Right lobe of liver (tissue), 4 donors: ENCODE measurements around the gene NCEH1.

Source experiments
- CTCF ChIP-seq, 4 donors: fragments of 200-600 bp in 3 of 4; fragments of 450-650 bp in 1 of 4; IDR thresholded peaks; one replicate each; pipeline versions ENCODE4 v1.5.1 to v1.8.0; 2016 to 2022; ENCODE audit warnings: antibody characterized with exemption in 4 of 4, mild to moderate bottlenecking in 2 of 4
- POLR2A ChIP-seq: fragments of 450-650 bp; IDR thresholded peaks from one replicate; pipeline ENCODE4 v1.6.1; 2017; ENCODE audit warnings: antibody characterized with exemption, mild to moderate bottlenecking
- donor health status: DM: no; HTN: no; CAD: no.
- donor health status: DM: no; HTN: no; CAD: no.
- donor health status: DM: no; HTN: yes; CAD: no.

- TF ChIP-seq CTCF (IDR thresholded peaks at IDR 0.05) (no peak), POLR2A (no peak)
Observed at GRCh38 chr3:172708921-172709773, 1.7 kb downstream of the NCEH1 start.
